GM10266 (cell line): ENCODE data around the gene SLC39A2.

Source experiments
- DNase-seq: peaks from one replicate; pipeline ENCODE4 v3.0.0; 2012; ENCODE audit errors: extremely low spot score
- TF ChIP-seq, protein P1 (sequence below): IDR thresholded peaks from 2 replicates; pipeline ENCODE4 v1.5.1; 2012; ENCODE audit warnings: mild to moderate bottlenecking, low read depth; ENCODE audit not compliant: control insufficient read depth, insufficient read depth; ENCODE audit errors: missing control alignments

SLC39A2 gene

DNA sequence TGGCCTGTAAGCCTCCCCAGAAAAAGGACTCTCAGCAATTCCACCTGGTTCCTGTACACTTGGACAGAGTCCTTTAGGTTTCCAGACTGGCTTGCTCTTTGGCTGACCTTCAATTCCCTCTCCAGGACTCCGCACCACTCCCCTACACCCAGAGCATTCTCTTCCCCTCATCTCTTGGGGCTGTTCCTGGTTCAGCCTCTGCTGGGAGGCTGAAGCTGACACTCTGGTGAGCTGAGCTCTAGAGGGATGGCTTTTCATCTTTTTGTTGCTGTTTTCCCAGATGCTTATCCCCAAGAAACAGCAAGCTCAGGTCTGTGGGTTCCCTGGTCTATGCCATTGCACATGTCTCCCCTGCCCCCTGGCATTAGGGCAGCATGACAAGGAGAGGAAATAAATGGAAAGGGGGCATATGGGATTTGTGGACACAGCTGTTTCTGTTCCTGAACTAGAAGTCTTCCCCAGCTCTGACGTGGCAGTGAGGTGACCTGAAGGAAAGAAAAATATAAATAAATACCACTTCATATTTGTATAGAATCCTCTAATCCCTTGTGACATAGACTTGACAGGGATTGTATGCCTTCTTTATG is 44.4 kb downstream of the SLC39A2 start:
- TF ChIP-seq, protein P1, sequence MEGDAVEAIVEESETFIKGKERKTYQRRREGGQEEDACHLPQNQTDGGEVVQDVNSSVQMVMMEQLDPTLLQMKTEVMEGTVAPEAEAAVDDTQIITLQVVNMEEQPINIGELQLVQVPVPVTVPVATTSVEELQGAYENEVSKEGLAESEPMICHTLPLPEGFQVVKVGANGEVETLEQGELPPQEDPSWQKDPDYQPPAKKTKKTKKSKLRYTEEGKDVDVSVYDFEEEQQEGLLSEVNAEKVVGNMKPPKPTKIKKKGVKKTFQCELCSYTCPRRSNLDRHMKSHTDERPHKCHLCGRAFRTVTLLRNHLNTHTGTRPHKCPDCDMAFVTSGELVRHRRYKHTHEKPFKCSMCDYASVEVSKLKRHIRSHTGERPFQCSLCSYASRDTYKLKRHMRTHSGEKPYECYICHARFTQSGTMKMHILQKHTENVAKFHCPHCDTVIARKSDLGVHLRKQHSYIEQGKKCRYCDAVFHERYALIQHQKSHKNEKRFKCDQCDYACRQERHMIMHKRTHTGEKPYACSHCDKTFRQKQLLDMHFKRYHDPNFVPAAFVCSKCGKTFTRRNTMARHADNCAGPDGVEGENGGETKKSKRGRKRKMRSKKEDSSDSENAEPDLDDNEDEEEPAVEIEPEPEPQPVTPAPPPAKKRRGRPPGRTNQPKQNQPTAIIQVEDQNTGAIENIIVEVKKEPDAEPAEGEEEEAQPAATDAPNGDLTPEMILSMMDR: no peak
- DNase-seq: no peak

DNA sequence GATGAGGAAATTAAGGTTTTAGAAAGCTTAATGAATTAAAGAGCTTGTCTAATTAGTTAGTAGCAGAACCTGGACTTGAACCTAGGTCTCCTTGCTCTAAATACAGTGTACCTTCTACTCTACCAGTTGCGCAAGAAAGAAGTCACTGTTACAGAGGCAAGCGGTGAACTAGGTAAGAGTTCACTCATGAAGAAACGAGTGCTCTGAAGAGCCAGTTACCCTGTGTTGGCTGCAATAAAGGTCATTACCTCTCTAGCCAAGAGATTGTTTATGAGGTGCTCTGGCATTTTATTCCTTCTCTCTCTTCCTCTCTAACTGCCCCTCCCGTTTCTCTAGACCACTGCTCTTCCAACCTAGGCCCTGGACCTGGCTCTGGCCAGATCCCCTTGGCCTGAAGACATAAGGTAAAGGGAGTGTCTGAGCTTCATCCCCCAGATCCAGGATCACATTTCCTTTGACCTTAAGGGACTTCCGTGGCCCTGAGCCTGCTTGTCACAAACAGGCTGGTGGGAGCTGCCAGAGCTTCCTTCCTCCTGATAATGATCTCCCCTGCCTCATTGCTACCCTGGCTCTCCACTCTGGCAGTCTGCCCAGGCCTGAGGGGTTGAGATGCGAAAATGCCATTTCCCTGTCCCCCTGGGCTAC is 45.0 kb downstream of the SLC39A2 start:
- TF ChIP-seq, protein P1: no peak
- no peak for DNase-seq

DNA sequence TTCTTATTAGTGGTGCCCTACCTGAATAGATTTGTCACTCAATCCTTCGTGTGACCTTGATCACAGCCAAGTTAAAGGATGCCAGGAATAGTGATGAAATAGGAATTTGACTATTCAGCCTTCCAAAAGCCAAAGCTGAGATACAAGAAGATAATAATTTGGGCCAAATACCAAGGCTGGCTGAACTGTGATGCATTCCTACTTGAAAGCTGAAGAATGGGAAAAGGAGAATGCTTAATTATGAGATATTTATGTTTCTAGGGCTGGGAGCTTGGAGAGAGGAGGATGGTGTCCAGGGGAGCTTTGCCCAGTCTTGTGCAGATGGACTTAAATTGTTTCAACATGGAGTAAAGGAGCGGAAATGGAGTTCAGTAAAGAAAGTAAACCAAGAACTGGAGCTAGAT is 48.3 kb downstream of the SLC39A2 start:
- no peak for DNase-seq
- TF ChIP-seq, protein P1: no peak

DNA sequence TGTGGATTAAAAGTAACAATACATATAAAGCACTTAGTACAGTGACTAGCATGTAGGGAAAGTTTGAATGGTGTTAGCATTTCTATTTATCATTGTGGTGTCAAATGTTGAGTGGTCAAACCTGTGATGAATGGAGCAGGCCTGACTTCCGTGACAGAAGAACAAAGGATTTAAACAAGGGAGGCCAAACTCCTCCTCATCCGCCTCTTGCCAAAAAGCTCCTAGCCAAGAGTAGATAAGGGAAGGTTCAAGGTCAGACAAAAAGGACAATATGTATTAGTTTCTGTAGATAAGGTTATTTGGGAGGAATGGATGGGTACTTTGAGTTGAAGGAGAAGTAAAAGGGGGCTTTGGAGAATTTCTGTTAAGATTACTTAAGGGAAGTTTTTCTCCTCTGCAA is 49.5 kb downstream of the SLC39A2 start:
- TF ChIP-seq, protein P1: no peak
- no peak for DNase-seq

DNA sequence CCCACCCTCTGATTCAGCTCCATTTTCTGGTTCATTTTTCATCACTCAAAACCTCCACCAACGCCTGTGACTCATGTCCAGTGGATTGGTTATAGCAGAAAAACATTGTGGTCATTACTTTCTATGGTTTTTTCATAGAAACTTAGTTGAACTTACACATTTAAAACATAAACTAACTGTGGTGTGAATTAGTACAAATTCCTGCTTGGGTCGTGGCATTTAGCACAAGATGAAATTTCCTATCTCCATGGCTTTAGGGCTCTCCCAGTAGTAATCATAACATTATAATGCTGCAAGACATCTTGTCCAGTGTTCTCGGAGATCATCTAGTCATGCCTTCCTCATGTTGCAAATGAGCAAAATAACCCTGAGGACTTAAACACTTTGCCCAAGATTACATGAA is 50.2 kb downstream of the SLC39A2 start:
- TF ChIP-seq, protein P1: no peak
- no peak for DNase-seq

DNA sequence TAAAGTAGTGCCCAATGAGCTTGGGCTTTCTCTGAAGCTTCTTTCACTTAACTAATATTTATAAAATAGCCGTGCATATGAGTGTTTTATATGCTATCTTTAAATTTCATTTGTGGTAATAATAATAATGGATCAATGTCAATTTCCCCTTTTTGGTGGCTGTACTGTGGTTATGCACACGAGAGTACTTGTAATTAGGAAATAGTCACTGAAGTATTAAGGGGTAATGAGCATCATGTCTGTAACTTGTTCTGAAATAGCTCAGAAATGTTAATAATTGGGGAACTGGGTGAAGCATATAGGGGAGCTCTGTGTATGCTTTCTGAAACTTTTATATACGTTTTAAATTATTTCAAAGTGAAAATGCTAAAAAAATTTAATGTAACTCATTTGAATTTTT is 51.5 kb downstream of the SLC39A2 start:
- DNase-seq: no peak

More for the DNA sequence above, 51.5 kb downstream of the SLC39A2 start:
- TF ChIP-seq, protein P1: no peak
